ENCODE measurements around the gene BARHL1.
"Not testable (repeated sequence)": the region's sequence is repeated elsewhere in the genome, so short reads cannot be mapped to it uniquely, and the experiment has no call there.

BARHL1 gene

DNA sequence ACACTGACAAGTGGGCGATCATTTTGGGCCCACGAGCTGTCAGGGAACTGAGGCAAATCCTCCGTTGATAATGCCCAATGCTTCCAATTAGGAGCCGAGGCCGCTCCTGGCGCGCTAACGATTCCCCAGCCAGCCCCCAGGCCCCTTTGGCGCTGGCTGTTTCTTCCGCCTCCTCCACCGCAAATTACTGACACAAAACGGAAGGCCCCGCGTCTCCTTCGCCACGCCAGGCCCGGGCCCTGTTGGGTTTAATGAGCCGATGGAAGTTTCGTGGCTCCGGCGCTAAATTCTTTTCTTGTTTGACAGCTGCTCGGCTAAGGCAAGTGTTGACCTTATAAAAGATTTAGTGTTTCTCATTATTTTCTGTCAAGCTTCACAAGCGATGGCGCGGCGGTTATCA, 25.7 kb upstream of the BARHL1 start:
- H3K9ac ChIP-seq (ENCODE audit: low read depth, low read length): no peak overlapping the region
- H3K9me3 ChIP-seq (ENCODE audit: control insufficient read depth, insufficient read depth, low read length): no peaks in the 10 kb centered on the region
- H3K4me3 ChIP-seq (ENCODE audit: low read depth, low read length): no peak overlapping the region
- H3K36me3 ChIP-seq (ENCODE audit: control insufficient read depth, insufficient read depth, low read length): no peaks in the 10 kb centered on the region
- H3K4me1 ChIP-seq (ENCODE audit: control insufficient read depth, insufficient read depth, low read length): no peaks in the 10 kb centered on the region
- no peaks in the 10 kb centered on the region for H3K27me3 ChIP-seq (ENCODE audit: control insufficient read depth, insufficient read depth, low read length)
- no peak overlapping the region for H3K27ac ChIP-seq (ENCODE audit: low read depth, low read length)

DNA sequence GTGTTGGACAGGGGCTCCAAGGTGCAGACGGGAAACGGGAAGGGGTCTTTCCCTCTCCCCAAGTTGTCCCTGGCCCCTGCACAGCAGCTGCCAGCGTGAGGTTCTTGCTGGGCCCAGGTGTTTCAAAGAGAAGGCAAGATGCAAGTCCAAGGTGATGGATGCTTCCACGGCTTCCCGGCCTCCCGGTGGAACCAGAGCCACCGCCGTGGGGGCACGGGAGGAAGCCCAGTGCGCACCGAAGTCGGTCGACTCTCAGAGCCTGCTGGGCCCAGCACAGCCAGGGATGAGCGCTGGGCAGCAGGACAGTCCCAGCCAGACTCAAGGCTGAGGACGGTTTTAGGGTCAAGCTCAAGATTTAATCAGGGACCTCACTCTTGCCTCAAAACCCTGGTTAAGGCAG, 25.2 kb upstream of the BARHL1 start:
- H3K4me3 ChIP-seq (ENCODE audit: low read depth, low read length): no peak overlapping the region
- no peaks in the 10 kb centered on the region for H3K9me3 ChIP-seq (ENCODE audit: control insufficient read depth, insufficient read depth, low read length)
- H3K4me1 ChIP-seq (ENCODE audit: control insufficient read depth, insufficient read depth, low read length): no peaks in the 10 kb centered on the region
- no peaks in the 10 kb centered on the region for H3K36me3 ChIP-seq (ENCODE audit: control insufficient read depth, insufficient read depth, low read length)
- no peaks in the 10 kb centered on the region for H3K27me3 ChIP-seq (ENCODE audit: control insufficient read depth, insufficient read depth, low read length)
- no peak overlapping the region for H3K9ac ChIP-seq (ENCODE audit: low read depth, low read length)
- no peak overlapping the region for H3K27ac ChIP-seq (ENCODE audit: low read depth, low read length)

DNA sequence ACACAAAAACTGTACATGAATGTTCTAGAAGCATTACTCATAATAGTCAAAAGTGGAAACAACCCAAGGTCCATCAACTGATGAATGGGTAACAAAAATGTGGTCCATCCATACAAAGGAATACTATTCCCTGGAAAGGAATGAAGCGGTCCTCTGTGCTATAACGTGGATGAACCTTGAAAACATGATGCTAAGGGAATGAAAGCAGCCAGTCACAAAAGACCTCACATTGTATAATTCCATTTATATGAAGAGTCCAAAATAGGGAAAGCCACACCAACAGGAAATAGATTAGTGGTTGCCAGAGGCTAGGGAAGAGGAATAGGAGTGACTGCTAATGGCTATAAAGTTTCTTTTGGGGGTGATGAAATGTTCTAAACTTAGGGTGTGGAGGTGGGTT, 22.7 kb upstream of the BARHL1 start:
- Histone ChIP-seq H3K36me3 (ENCODE audit: control insufficient read depth, insufficient read depth, low read length) (no peaks in the 10 kb centered on the region), H3K9ac (ENCODE audit: low read depth, low read length) (no peak overlapping the region), H3K4me3 (ENCODE audit: low read depth, low read length) (no peak overlapping the region), H3K4me1 (ENCODE audit: control insufficient read depth, insufficient read depth, low read length) (0 out of 2 replicates have a peak, but pooled peaks cover 5% of the 10 kb centered on the region), H3K27me3 (ENCODE audit: control insufficient read depth, insufficient read depth, low read length) (no peaks in the 10 kb centered on the region), H3K9me3 (ENCODE audit: control insufficient read depth, insufficient read depth, low read length) (no peaks in the 10 kb centered on the region), H3K27ac (ENCODE audit: low read depth, low read length) (no peak overlapping the region)

DNA sequence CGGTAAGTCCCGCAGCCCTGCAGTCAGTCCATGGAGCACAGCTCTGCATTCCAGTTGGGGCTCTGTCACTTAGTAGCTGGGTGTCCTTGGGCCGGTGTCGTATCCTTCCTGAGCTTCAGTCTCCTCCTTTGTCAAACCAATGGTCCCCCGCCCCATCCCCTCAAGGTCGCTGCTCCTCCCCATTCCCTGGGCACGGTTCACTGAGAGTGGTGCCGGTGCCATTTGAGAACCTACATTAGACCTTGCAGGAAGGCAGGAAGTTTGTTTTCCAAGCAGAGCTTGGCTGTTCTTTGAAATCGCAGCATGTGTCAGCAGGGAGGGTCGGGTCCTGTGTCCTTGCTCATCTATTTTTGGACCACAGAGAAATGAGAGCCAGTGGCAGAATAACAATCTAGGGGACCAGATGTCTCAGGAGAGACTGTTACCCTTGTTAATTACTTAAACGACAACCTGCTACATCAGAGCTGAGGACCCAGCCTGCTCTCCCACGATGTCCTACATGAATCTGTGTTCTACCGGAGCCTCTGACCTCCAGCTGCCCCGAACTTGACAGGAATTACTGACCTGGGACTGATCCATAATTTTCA, 21.7 kb upstream of the BARHL1 start:
- H3K4me1 ChIP-seq (ENCODE audit: control insufficient read depth, insufficient read depth, low read length): 0 out of 2 replicates have a peak, but pooled peaks cover 5% of the 10 kb centered on the region
- H3K27me3 ChIP-seq (ENCODE audit: control insufficient read depth, insufficient read depth, low read length): no peaks in the 10 kb centered on the region
- H3K9me3 ChIP-seq (ENCODE audit: control insufficient read depth, insufficient read depth, low read length): no peaks in the 10 kb centered on the region
- H3K4me3 ChIP-seq (ENCODE audit: low read depth, low read length): no peak overlapping the region
- no peak overlapping the region for H3K27ac ChIP-seq (ENCODE audit: low read depth, low read length)
- H3K9ac ChIP-seq (ENCODE audit: low read depth, low read length): no peak overlapping the region
- no peaks in the 10 kb centered on the region for H3K36me3 ChIP-seq (ENCODE audit: control insufficient read depth, insufficient read depth, low read length)

DNA sequence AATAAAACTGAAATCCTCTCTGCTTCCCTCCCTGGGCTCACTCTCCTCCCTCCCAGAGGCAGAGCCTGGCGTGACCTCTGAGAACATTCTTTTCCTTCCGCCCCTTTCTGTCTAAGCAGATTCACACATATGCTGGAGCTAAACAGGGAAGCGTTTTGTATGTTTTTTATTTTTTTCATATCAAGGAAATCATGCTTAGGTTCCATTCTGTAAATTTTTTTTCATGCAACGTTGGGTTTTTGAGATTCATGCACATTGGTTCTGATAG, 20.2 kb upstream of the BARHL1 start:
- Histone ChIP-seq H3K9ac (ENCODE audit: low read depth, low read length) (no peak overlapping the region), H3K27ac (ENCODE audit: low read depth, low read length) (no peak overlapping the region), H3K4me1 (ENCODE audit: control insufficient read depth, insufficient read depth, low read length) (0 out of 2 replicates have a peak, but pooled peaks cover 5% of the 10 kb centered on the region), H3K27me3 (ENCODE audit: control insufficient read depth, insufficient read depth, low read length) (no peaks in the 10 kb centered on the region), H3K9me3 (ENCODE audit: control insufficient read depth, insufficient read depth, low read length) (no peaks in the 10 kb centered on the region), H3K4me3 (ENCODE audit: low read depth, low read length) (no peak overlapping the region), H3K36me3 (ENCODE audit: control insufficient read depth, insufficient read depth, low read length) (no peaks in the 10 kb centered on the region)

DNA sequence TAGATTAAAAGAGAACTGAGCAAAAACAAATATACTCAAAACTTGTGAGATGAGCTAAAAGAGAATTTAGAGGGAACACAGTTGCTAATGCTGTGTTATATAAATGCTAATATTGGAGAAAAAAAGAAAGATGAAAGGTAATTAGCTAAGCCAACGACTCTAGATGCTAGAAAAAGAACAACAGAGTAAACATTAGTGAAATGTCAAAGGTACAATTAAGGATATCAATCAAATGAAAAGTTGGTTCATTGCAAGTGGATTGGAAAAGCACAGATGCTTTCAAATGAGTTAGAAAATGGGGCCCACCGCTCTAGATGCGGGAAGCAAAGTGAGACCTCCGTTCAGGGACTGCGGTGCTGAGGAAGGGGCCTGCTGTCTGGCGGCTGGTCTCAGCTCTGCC, 17.9 kb upstream of the BARHL1 start:
- H3K36me3 ChIP-seq (ENCODE audit: control insufficient read depth, insufficient read depth, low read length): no peaks in the 10 kb centered on the region
- no peak overlapping the region for H3K9ac ChIP-seq (ENCODE audit: low read depth, low read length)
- no peaks in the 10 kb centered on the region for H3K9me3 ChIP-seq (ENCODE audit: control insufficient read depth, insufficient read depth, low read length)
- no peak overlapping the region for H3K27ac ChIP-seq (ENCODE audit: low read depth, low read length)
- H3K4me1 ChIP-seq (ENCODE audit: control insufficient read depth, insufficient read depth, low read length): 0 out of 2 replicates have a peak, but pooled peaks cover 5% of the 10 kb centered on the region
- H3K4me3 ChIP-seq (ENCODE audit: low read depth, low read length): no peak overlapping the region
- H3K27me3 ChIP-seq (ENCODE audit: control insufficient read depth, insufficient read depth, low read length): no peaks in the 10 kb centered on the region

DNA sequence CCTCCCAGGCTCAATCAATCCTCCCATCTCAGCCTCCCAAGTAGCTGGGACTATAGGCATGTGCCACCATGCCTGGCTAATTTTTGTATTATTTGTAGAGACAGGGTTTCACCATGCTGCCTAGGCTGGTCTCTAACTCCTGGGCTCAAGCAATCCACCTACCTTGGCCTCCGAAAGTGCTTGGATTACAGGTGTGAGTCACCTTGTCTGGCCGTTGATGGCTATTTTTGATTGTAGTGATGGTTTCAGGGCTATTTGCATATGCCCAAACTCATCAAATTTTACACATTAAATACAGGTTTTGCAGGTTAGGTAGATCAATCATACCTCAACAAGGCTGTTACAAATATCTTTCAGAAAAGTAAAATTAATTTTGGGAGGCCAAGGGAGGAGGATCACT, 13.6 kb upstream of the BARHL1 start:
- H3K27me3 ChIP-seq (ENCODE audit: control insufficient read depth, insufficient read depth, low read length); H3K9ac ChIP-seq (ENCODE audit: low read depth, low read length); H3K4me1 ChIP-seq (ENCODE audit: control insufficient read depth, insufficient read depth, low read length); H3K36me3 ChIP-seq (ENCODE audit: control insufficient read depth, insufficient read depth, low read length); H3K4me3 ChIP-seq (ENCODE audit: low read depth, low read length); H3K27ac ChIP-seq (ENCODE audit: low read depth, low read length); H3K9me3 ChIP-seq (ENCODE audit: control insufficient read depth, insufficient read depth, low read length): not testable (repeated sequence)

DNA sequence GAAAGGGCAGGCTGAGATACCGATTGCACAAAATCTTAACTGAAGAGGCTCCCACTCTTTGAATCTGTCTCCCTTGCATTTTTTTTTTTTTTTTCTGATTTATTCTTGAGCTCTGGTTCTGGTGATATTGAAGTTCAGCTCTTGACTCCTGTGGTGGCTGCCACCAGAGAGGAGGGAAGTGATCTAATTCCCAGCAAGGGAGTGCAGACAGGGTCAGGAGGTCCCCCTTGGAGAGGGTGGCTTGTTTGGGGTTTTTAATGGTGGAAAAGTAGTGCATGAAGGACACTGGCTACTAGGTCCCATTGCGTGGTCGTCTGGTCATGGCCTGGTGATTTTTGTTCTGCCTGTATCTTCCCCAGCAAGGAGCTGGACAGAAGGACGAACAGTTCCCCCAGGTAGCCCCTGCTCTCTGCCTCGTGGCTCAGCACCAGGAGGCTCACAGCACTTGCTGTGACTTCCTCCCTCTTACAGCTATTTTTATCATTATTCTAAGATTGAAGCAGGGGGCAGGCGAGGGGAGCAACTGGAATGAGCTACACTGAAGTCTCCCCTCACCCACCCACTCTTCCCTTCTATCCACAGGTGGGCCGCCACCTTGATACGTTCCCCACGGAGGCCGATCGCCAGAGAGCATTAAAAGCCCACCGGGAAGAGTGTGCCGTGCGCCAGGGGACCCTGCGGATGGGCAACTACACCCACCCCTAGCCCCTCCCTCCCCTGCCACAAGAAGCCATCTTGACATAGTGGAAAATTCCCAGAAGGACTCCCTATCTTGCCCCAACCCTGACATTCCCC, 10.4 kb upstream of the BARHL1 start:
- no peak overlapping the region for H3K4me3 ChIP-seq (ENCODE audit: low read depth, low read length)
- H3K4me1 ChIP-seq (ENCODE audit: control insufficient read depth, insufficient read depth, low read length): no peaks in the 10 kb centered on the region
- no peak overlapping the region for H3K27ac ChIP-seq (ENCODE audit: low read depth, low read length)
- no peak overlapping the region for H3K9ac ChIP-seq (ENCODE audit: low read depth, low read length)
- no peaks in the 10 kb centered on the region for H3K9me3 ChIP-seq (ENCODE audit: control insufficient read depth, insufficient read depth, low read length)
- no peaks in the 10 kb centered on the region for H3K36me3 ChIP-seq (ENCODE audit: control insufficient read depth, insufficient read depth, low read length)
- peaks cover 19% of the 10 kb centered on the region for H3K27me3 ChIP-seq (ENCODE audit: control insufficient read depth, insufficient read depth, low read length)

DNA sequence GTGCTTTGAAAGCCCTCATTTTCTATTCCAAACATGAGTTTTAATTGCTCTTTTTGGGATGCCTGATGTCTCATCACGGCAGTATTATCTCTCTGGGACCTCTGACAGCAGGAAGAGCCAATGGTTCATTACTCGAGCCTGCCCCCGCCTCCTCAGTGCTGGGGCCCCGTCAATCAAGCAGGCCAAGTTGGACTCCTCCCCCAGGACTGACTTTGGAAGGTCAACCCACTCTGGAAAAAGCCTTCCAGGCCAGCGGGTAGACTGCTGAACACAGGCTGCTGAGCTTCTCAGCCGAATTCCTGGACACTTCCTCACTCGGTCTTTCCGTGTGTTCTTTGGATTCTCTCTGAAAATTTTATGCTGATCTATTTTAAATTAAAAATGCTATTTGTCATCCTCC, 9.5 kb upstream of the BARHL1 start:
- H3K27ac ChIP-seq (ENCODE audit: low read depth, low read length): no peak overlapping the region
- H3K36me3 ChIP-seq (ENCODE audit: control insufficient read depth, insufficient read depth, low read length): no peaks in the 10 kb centered on the region

DNA sequence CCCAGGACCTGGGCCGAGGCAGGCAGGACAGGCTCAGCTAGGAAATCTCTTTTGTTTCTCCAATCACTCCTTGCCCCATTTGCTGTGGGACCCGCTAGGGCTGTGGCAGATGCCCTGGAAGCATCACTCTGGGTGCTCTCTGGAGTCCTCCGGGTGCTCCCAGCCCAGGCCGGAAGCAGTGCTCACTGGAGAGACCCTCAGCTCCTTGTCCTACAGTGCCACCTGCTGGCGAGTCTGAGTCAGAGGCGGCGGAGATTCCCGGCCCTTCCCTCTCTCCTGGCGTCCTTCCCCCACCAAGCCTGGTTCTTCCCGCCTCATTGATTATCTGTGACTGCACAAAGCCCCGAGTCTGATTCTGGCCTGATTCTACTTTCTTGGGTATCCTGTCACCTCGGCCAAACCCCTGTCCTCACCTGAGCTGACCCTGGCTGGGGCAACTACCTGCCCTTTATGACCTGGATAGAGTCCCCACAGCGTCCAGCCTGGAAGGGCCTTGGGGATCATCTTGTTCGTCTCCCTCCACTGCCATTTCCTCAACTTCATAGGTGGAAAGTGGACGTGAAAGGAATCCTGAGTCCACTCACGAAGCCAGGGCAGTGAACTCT, 7.3 kb upstream of the BARHL1 start:
- 0 out of 2 replicates have a peak, but pooled peaks cover 6% of the 10 kb centered on the region for H3K4me1 ChIP-seq (ENCODE audit: control insufficient read depth, insufficient read depth, low read length)
- H3K9me3 ChIP-seq (ENCODE audit: control insufficient read depth, insufficient read depth, low read length): no peaks in the 10 kb centered on the region
- no peak overlapping the region for H3K4me3 ChIP-seq (ENCODE audit: low read depth, low read length)
- no peaks in the 10 kb centered on the region for H3K36me3 ChIP-seq (ENCODE audit: control insufficient read depth, insufficient read depth, low read length)
- peaks cover 51% of the 10 kb centered on the region for H3K27me3 ChIP-seq (ENCODE audit: control insufficient read depth, insufficient read depth, low read length)
- no peak overlapping the region for H3K27ac ChIP-seq (ENCODE audit: low read depth, low read length)
- no peak overlapping the region for H3K9ac ChIP-seq (ENCODE audit: low read depth, low read length)

More for the DNA sequence above, 9.5 kb upstream of the BARHL1 start:
- H3K4me3 ChIP-seq (ENCODE audit: low read depth, low read length): no peak overlapping the region
- no peaks in the 10 kb centered on the region for H3K4me1 ChIP-seq (ENCODE audit: control insufficient read depth, insufficient read depth, low read length)
- no peak overlapping the region for H3K9ac ChIP-seq (ENCODE audit: low read depth, low read length)
- peaks cover 29% of the 10 kb centered on the region for H3K27me3 ChIP-seq (ENCODE audit: control insufficient read depth, insufficient read depth, low read length)
- no peaks in the 10 kb centered on the region for H3K9me3 ChIP-seq (ENCODE audit: control insufficient read depth, insufficient read depth, low read length)

DNA sequence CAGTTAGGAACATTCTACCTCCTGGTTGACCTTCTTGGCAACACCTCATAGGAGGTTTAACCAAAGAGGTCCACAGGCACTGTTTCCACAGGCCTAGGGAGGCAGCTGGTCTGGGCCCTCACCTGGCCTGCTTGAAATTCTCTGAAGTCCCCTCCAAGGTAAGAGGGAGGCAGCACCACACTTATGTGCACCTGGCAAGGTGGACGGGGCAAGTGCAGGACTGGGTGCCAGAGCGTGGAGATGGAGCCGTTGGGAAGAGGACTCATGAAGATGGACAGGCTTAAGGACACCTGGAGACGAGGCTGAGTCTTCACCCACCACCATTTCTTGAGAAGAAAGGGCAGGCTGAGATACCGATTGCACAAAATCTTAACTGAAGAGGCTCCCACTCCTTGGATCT, 6.6 kb upstream of the BARHL1 start:
- Histone ChIP-seq H3K4me1 (ENCODE audit: control insufficient read depth, insufficient read depth, low read length) (0 out of 2 replicates have a peak, but pooled peaks cover 6% of the 10 kb centered on the region), H3K36me3 (ENCODE audit: control insufficient read depth, insufficient read depth, low read length) (no peaks in the 10 kb centered on the region), H3K27ac (ENCODE audit: low read depth, low read length) (no peak overlapping the region), H3K27me3 (ENCODE audit: control insufficient read depth, insufficient read depth, low read length) (peaks cover 58% of the 10 kb centered on the region), H3K4me3 (ENCODE audit: low read depth, low read length) (no peak overlapping the region), H3K9ac (ENCODE audit: low read depth, low read length) (no peak overlapping the region), H3K9me3 (ENCODE audit: control insufficient read depth, insufficient read depth, low read length) (no peaks in the 10 kb centered on the region)

Measured in HUES48 (cell line).